Esophagus squamous epithelium (tissue), 4 donors: Measurements from ENCODE around the gene SLF2.

ENCODE experiments used
- CTCF ChIP-seq, 6 experiments: fragments of 450-650 bp in 4 of 6; fragments of 200-600 bp in 2 of 6; sonication (generic) in 2 of 6; IDR thresholded peaks; one replicate each; pipeline ENCODE4 v1.5.1; 2016 to 2019; ENCODE audit warnings: antibody characterized with exemption in 6 of 6, mild to moderate bottlenecking in 4 of 6, moderate library complexity in 4 of 6
- POLR2A ChIP-seq, 4 donors: fragments of 450-650 bp; IDR thresholded peaks; one replicate each; pipeline ENCODE4 v1.6.1; 2017; ENCODE audit warnings: antibody characterized with exemption in 4 of 4, mild to moderate bottlenecking in 4 of 4, moderate library complexity in 3 of 4

GRCh38 chr10:100943508-100943907 is 30.7 kb downstream of the SLF2 start:
- TF ChIP-seq CTCF (IDR thresholded peaks at IDR 0.05) (no peak), POLR2A (IDR thresholded peaks at IDR 0.05) (no peak)
